ENCODE measurements around the gene SPOPL.
"Not testable (repeated sequence)": the region's sequence is repeated elsewhere in the genome, so short reads cannot be mapped to it uniquely, and the experiment has no call there.

SPOPL gene

DNA sequence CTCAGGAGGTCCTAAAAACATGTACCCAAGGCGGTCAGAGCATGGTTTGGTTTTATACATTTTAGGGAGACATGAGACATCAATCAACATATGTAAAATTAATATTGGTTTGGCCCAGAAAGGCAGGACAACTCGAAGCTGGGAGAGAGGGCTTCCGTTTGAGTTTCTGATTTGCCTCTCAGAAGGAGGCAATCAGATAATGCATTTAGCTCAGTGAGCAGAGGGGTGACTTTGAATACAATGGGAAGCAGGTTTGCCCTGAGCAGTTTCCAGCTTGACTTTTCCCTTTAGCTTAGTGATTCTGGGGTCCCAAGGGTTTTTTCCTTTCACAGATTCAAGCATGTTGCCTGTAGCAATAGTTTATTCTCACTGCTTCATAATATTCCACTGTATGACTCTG is 12.6 kb downstream of the SPOPL start:
- H3K27ac ChIP-seq, result no peak overlapping the region
- TF ChIP-seq, protein P1, sequence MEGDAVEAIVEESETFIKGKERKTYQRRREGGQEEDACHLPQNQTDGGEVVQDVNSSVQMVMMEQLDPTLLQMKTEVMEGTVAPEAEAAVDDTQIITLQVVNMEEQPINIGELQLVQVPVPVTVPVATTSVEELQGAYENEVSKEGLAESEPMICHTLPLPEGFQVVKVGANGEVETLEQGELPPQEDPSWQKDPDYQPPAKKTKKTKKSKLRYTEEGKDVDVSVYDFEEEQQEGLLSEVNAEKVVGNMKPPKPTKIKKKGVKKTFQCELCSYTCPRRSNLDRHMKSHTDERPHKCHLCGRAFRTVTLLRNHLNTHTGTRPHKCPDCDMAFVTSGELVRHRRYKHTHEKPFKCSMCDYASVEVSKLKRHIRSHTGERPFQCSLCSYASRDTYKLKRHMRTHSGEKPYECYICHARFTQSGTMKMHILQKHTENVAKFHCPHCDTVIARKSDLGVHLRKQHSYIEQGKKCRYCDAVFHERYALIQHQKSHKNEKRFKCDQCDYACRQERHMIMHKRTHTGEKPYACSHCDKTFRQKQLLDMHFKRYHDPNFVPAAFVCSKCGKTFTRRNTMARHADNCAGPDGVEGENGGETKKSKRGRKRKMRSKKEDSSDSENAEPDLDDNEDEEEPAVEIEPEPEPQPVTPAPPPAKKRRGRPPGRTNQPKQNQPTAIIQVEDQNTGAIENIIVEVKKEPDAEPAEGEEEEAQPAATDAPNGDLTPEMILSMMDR (IDR thresholded peaks at IDR 0.05), result no peak
- TF ChIP-seq ZFX (IDR thresholded peaks at IDR 0.05; ENCODE audit: borderline replicate concordance), result no peak

DNA sequence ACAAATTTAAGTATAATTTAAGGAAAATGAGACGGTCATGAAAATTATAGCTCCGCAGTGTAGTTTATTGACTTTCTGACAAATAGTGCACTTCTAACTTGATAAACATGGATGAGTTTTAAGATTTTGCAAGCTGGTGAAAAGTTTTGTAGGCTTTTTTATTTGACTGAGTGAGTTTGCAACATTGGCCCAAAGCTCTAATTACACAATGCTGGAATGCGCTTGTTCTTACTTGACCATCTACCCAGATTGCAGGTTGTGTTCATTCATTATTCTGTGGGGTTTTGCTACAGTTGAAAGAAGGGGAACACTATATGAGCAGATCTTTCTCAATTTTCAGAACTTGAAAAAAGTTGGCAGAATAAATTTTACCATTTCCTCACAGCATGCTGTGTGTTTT is 13.5 kb downstream of the SPOPL start:
- no peak overlapping the region for H3K27ac ChIP-seq
- TF ChIP-seq, protein P1 (IDR thresholded peaks at IDR 0.05), result no peak
- TF ChIP-seq ZFX (IDR thresholded peaks at IDR 0.05; ENCODE audit: borderline replicate concordance), result no peak

DNA sequence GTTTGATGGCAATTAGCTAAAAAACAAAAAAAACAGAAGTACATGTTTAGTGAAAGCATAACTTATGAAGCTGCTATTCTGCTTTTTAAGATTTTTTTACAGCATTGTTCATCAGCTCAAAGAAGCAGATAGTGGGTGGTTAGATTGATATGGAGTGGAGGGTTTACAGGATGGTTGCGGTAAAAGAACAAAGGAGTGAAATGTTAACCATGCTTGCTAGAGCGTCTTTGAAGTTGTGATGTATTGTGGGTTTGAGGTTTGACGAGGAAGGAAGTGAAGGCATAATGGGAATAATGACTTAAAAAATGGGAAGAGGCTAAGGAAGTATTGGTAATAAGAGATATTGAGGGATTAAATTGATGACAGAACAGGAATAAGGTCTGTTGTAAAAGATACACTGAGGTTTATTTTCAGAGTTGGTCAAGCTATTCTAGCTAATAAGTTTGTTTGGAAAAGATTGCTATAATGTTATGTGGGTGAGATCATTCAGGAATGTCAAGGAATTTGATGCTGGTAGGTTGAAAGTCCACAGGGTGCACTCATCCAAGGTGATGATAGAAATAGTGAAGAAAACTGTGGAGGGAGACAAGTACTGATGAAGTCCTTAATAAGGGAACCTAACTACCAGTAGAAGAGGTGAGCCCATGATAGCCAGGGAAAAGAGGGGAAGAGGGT is 14.6 kb downstream of the SPOPL start:
- TF ChIP-seq ZFX (IDR thresholded peaks at IDR 0.05; ENCODE audit: borderline replicate concordance), result no peak
- TF ChIP-seq, protein P1 (IDR thresholded peaks at IDR 0.05), result no peak

DNA sequence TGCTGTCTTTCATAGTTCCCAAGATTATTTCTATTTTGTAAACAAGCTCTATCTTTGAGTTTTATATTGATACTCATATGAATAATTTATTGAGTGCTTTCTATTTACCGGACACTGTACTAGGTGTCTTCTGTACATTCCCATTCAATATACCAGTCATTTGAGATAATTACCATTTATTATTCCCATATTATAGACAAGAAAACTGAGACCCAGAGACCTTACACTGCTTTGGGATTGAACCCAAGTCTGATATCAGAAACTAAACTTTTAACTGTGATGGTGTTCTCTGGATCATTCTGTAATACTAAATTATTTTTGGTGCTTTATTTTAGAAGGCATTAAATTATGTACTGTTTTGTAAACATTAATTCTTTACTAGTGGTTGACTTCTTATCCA is 17.3 kb downstream of the SPOPL start:
- TF ChIP-seq, protein P1 (IDR thresholded peaks at IDR 0.05), result no peak
- H3K27ac ChIP-seq, result no peak overlapping the region

More for the DNA sequence above, 14.6 kb downstream of the SPOPL start:
- no peak overlapping the region for H3K27ac ChIP-seq

DNA sequence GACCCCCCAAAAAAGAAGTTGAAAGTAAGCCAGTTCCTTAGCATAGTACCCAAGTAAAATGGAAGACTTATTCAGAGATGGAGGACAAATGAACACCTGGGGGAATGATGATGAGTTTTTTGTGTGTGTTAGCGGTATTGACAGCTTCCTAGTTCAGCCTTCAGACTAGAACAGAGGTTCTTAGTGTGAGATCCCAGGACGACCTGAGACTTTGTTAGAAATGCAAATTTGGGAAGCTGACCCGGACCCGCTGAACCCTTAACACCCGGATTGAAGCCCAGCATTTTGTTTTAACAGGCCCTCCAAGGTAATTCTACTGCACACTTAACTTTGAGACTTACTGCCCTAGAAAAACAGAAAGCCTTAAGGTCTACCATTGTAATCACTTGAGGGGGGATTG is 20.3 kb downstream of the SPOPL start:
- TF ChIP-seq ZFX (IDR thresholded peaks at IDR 0.05; ENCODE audit: borderline replicate concordance), result no peak
- TF ChIP-seq, protein P1 (IDR thresholded peaks at IDR 0.05), result no peak

DNA sequence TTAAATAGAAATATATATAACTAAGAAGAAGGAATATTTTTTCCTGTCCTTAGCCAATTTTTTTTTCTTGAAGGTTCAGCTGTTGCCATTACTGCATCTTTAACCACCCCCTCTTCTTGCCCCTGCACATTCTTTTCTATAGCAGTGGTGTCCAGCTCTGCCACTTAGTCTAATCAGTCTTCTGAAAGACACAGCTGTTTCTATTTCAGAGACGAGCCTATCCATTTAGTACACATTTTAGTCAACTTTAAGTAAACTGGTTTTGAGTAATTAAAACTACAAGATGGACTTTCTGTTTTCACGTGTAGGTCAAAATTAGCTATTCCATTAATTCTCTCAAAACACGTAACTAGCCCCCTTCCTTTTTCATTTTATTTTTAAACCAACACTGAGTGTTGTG is 21.0 kb downstream of the SPOPL start:
- no peak overlapping the region for H3K27ac ChIP-seq
- no peak for TF ChIP-seq ZFX (IDR thresholded peaks at IDR 0.05; ENCODE audit: borderline replicate concordance)
- TF ChIP-seq, protein P1 (IDR thresholded peaks at IDR 0.05), result no peak

More for the DNA sequence above, 20.3 kb downstream of the SPOPL start:
- H3K27ac ChIP-seq, result no peak overlapping the region

DNA sequence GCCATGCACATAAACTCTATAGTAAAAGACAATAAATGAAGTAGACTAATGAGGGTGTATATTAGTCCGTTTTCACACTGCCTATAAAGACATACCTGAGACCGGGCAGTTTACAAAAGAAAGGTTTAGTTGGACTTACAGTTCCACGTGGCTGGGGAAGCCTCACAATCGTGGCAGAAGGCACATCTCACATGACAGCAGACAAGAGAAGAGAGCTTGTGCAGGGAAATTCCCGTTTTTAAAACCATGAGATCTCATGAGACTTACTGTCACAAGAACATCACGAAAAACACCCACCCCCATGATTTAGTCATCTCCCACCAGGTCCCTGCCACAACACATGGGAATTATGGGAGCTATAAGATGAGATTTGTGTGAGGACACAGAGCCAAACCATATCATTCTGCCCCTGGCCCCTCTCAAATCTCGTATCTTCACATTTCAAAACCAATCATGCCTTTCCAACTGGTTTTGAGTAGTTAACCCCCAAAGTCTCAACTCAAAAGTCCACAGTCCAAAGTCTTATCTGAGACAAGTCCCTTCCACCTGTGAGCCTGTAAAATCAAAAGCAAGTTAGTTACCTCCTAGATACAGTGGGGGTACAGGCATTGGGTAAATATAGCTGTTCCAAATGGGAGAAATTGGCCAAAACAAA is 21.6 kb downstream of the SPOPL start:
- not testable (repeated sequence) for H3K27ac ChIP-seq

DNA sequence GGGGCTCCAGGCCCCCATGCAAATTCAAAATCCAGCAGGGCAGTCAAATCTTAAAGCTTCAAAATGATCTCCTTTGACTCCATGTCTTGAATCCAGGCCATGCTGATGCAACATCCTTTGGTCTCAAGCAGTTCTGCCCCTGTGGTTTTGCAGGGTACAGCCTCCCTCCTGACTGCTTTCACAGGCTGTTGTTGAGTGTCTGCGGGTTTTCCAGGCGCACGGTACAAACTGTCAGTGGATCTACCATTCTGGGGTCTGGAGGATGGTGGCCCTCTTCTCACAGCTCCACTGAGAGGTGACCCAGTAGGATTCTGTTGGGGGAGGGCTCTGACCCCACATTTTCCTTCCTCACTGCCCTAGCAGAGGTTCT is 22.1 kb downstream of the SPOPL start:
- not testable (repeated sequence) for H3K27ac ChIP-seq

DNA sequence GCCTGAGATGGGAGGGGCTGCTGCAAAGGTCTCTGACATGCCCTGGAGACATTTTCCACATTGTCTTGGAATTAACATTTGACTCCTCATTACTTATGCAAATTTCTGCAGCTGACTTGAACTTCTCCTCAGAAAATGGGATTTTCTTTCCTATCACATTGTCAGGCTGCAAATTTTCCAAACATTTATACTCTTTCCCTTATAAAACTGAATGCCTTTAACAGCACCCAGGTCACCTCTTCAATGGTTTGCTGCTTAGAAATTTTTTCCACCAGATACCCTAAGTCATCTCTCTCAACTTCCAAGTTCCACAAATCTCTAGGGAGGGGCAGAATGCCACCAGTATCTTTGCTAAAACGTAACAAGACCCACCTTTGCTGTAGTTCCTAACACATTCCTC is 22.8 kb downstream of the SPOPL start:
- H3K27ac ChIP-seq, result not testable (repeated sequence)

Measured in 22Rv1 (cell line).